GM12875 (cell line): ENCODE data around the gene MED10.

Source experiments
- H3K4me3 ChIP-seq: one replicate; pipeline ENCODE4 v1.5.1; 2011; ENCODE audit warnings: low read depth, low read length, control low read depth
- CTCF ChIP-seq: IDR thresholded peaks from 2 replicates; pipeline ENCODE4 v1.5.1; 2011; ENCODE audit warnings: low read depth, mild to moderate bottlenecking, control low read depth, inconsistent platforms, low read length, moderate library complexity, borderline replicate concordance; ENCODE audit not compliant: insufficient read depth

The MED10 gene

GRCh38 chr5:6399980-6400910 lies 21.9 kb upstream of the MED10 start:
- H3K4me3 ChIP-seq, result no peak overlapping the region
- no peak for TF ChIP-seq CTCF

GRCh38 chr5:6398570-6399230 lies 20.4 kb upstream of the MED10 start:
- H3K4me3 ChIP-seq, result no peak overlapping the region
- TF ChIP-seq CTCF, result no peak

- no peak for TF ChIP-seq CTCF
- no peak overlapping the region for H3K4me3 ChIP-seq
Observed at GRCh38 chr5:6397536-6398269, 19.4 kb upstream of the MED10 start.

GRCh38 chr5:6396836-6397535 lies 18.6 kb upstream of the MED10 start:
- no peak overlapping the region for H3K4me3 ChIP-seq
- no peak for TF ChIP-seq CTCF

- TF ChIP-seq CTCF, result no peak
- H3K4me3 ChIP-seq, result no peak overlapping the region
Observed at GRCh38 chr5:6396043-6396442, 17.7 kb upstream of the MED10 start.

- no peak for TF ChIP-seq CTCF
- no peak overlapping the region for H3K4me3 ChIP-seq
Observed at GRCh38 chr5:6395621-6396020, 17.3 kb upstream of the MED10 start.
